LoVo (cell line): ENCODE results near the gene TMEM186.
"Not testable (repeated sequence)": the region's sequence is repeated elsewhere in the genome, so short reads cannot be mapped to it uniquely, and the experiment has no call there.

Source experiments
- DNase-seq: peaks from one replicate; pipeline ENCODE4 v3.0.0-alpha.2; 2016; ENCODE audit warnings: low spot score

TMEM186 gene, protein sequence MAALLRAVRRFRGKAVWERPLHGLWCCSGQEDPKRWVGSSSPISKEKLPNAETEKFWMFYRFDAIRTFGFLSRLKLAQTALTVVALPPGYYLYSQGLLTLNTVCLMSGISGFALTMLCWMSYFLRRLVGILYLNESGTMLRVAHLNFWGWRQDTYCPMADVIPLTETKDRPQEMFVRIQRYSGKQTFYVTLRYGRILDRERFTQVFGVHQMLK

DNA sequence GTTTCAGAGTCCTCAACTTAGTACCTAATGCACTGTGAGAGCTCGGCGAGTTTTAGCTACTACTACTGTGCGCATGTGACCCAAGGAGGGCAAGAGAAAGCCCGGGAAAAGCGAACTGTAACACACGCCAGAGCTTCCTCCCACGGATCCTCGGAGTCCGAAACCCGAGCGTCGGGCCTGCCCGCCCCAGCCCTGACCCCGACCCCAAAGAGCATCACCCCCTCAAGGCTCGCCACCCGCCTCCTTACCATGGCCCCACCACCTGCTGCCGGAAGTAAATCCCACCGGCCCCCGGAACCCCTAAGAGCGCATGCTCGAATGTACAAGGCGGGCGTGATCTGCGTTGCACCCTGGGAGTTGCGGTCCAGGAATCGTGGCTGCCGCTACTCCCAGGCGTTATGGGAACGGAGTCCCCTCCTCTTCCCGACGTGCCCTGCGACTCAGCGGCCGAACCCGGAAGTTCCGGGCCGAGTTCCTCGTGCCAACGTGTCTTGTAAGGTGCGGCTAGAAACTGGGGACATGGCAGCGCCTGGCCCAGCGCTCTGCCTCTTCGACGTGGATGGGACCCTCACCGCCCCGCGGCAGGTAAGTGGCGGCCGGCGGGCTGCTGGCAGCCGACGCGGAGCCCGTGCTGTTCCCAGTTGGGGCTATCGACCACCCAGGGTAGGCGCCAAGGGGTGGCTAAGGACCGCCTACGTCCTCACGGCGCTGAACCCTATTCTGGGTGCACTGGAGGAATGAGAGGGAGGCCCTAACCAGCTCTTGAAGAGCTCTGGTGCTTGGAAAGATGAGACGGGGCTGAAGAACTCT lies at the start of gene TMEM186, which contains the start of gene PMM2:
Gene TMEM186 (minus strand): TSS at position 276 of the 810 bp plus-strand sequence. CDS start 25 bp downstream, at position 251.
Gene PMM2 (plus strand): TSS at position 476 of the 810 bp plus-strand sequence. CDS start 44 bp downstream, at position 520.
- DNase-seq: peak; percentile 96

DNA sequence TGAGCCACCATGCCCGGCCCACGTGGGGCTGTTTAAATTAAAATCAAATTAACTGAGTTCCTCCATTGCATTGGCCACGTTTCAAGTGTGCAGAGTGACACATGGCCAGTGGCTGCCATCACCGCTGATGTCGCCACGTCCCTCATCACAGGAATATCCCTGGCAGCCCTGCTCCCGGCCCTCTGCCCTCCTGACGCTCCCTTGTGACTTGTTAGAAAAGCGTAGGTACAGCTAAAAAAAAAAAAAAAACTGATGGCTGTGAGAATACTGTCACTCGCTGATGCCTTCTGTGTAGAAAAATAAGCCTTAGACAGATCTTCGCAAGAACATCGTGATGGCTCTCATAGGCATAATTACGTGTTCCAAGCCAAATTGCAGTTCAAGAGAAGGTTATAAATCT lies 49.7 kb upstream of the TMEM186 start:
- DNase-seq: no peak

DNA sequence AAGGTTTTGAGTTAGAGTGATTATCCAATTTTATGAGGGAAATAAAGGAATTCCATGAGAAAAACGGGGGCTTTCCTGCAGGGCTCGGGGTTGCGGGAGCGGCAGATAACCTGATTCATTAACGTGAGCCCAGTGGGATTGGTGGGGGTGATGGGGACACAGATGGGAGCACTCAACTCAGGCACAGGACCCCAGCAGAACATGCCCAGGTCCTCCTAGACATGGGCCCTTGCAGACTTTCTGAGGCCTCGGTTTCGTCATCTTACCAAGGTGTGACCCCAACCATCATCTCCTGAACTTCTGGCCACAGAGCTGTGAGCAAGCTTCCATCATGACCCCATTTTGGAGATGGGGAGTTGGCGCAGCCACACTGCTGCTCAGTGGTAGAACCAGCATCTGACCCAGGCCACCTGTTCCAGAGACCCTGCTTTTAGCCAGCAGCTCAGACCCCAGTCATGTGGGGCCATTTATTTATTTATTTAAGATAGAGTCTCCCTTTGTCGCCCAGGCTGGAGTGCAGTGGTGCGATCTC lies 49.0 kb upstream of the TMEM186 start:
- no peak for DNase-seq

DNA sequence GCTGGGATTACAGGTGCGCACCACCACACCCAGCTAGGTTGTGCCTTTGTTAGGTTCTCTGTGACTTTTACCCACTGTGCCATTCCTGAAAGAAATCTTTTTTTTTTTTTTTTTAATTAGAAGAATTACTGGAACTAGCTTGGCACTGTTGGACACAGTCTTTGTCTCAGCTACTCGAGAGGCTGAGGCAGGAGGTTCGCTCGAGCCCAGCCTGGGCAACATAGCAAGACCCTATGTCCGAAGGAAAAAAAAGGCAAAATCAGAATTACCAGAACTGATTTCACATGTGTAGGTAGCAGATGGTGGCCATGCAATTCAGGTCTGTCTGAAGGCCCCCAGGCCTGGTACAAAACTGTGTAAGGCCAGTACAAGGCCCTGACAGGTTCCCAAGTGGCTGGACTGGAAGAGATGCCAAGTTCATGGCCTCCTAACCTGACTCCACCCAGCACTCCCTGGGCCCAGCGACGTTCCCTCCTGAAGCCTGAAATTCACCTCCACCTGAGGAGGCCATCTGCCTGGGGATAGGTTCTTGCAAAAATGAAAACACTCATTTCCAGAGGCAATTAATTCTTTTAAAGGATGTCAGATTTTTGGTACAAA lies 48.4 kb upstream of the TMEM186 start:
- DNase-seq: no peak

- not testable (repeated sequence) for DNase-seq
Measured at GRCh38 chr16:8843296-8843695, 45.9 kb upstream of the TMEM186 start.

GRCh38 chr16:8842016-8842415 lies 44.6 kb upstream of the TMEM186 start:
- DNase-seq: not testable (repeated sequence)

- not testable (repeated sequence) for DNase-seq
Measured at GRCh38 chr16:8837594-8837993, 40.2 kb upstream of the TMEM186 start.

- not testable (repeated sequence) for DNase-seq
Measured at GRCh38 chr16:8836797-8837196, 39.4 kb upstream of the TMEM186 start.

DNA sequence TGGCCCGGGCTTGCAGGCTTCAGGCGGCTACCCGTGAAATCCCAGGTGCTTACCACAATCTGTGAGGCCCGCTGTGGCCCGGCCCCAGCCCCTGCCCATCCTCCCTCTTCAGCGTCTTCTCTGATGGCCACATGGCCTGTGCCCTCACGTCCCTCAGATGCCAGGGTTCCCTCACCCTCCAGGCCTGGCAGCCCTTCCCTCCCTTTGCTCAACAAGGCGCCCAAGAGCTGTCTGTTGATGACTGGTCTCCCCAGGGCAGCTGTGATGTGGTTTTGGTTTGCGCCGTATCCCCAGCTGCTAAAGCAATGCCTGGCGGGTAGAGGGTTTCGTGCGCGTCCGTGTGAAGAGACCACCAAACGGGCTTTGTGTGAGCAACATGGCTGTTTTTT lies 35.3 kb upstream of the TMEM186 start:
- DNase-seq: no peak

DNA sequence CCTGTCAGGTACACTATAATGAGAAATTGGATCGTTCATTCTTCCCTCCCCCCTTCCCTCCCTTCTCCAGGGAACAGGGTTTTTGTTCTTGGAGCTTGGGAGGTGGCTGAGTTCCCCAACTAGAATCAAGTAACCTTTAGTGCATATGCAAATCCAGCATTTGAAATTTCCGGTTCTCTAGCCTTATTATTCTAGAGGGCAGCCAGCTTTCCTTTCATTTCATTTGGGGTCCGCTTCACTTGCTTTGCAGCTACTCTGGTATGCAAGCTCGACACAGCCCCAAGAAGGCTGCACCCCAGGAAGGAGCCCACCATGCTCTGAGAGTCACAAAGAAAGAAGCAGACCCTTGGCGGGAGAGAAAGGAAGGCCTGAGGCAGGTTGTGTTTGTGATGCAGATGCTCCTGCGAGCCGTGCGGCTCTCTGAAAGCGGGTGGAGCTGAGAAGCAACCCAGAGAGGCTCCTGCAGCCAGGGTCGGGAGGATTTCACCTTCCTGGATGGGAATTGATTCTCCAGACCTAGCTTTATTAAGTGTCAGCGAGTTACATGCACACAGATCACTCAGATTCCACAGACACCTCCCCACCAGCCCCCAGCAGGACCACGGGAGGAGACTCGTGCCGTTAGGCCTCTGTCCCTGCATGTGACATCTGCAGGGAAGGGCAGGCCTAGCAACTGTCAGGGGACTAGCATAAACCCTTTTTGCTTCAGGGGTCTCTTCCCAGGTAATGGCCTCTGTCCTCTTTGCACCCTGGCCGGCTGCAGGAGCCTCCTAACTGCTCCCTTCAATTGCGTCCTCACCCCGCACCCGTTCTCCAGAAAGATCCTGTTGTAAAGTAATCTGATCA lies 34.7 kb upstream of the TMEM186 start:
- DNase-seq: no peak

DNA sequence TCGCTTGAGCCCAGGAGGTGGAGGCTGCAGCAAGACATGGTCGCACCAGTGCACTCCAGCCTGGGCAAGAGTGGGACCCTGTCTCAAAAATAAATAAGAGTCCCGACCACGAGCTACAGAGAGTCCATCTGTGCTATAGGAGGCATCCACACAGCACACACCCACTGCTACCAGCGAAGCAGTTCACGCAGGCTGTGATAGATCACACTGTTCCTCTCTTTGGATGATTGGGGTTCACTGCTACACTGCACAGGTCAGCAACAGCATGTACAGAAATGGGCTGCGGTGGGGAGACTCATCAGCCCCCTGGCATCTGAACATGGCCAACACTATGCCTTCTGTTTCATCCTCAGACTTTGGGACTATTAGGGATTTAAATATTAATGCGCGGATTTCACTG lies 34.0 kb upstream of the TMEM186 start:
- DNase-seq: no peak

DNA sequence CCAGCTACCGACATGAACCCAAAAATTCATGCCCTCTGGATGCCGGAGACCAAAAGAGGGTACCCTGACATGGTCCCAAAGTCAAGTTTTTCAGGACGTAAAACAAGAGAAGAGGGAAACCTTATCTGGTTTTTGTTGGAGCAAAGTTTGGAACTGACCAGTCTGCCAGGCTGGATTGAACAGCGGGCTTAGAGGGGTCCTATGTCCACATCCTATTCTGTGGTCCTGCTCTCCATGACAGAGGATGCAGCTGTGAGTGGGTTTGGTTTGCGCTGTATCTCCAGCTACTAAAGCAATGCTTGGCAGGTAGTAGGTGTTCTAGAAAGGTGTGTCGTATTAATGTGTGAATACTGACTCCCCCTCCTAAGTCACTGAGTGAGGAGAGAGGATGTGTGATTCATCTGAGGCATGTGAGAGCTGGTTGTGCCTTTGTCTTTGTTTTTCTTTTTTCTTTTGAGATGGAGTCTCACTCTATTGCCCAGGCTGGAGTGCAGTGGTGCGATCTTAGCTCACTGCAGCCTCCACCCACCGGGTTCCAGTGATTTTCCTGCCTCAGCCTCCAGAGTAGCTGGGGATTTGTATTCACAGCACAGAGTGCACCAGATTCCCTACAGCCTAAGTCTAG lies 31.2 kb upstream of the TMEM186 start:
- no peak for DNase-seq

DNA sequence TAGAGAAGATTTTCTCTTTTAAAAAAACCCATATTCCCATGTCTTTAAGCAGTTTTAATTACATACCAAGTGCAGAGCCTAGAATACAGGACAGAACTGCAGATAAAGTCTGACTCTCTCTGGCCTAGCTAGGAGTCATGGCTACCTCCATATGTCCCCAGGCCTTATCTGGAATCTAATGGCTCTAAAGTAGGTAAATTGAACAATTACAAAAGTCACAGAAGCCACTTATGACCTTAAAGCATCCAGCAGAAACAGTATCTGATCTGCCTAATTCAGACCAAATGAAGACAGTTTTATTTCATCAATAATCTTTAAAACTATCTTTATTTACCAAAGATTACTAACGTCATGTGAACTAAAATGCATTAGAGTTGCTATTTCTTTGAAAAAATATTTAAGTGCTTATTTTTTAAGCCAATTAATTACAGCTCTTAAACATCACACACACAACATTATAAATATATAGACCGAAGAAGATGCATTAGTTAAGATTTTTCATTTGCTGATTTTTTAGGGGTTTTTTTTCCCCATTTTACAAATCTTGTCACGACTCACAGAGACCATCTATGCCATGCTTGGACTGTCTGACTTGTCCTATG lies 28.9 kb upstream of the TMEM186 start:
- DNase-seq: no peak

GRCh38 chr16:8822403-8822802 lies 25.0 kb upstream of the TMEM186 start:
- DNase-seq: no peak

DNA sequence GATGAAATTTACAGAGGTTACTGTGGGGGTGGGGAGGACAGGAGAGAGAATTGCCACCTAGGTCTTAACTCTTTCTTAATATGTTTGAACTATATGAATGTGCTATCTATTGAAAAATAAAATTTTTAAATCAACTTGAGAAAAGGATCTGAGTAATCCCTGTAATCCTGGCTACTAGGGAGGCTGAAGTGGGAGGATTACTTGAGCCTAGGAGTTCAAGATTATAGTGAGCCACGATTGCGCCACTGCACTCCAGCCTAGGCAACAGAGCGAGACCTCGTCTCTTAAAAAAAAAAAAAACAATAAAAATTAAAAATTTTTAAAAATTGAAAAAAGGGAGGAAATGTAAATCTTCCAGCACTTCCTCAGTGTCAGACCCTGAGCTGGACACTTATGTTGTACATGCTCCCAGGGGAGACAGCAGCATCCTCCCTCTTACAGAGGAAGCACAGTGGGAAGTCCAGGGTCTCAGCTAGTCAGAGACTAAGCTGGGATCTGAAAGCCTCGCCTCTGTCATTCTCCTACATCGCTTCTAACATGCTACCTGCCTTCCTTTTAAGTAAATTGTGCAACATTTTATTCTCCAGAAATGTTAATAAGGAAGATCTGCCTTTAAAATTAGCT lies 22.1 kb upstream of the TMEM186 start:
- no peak for DNase-seq

DNA sequence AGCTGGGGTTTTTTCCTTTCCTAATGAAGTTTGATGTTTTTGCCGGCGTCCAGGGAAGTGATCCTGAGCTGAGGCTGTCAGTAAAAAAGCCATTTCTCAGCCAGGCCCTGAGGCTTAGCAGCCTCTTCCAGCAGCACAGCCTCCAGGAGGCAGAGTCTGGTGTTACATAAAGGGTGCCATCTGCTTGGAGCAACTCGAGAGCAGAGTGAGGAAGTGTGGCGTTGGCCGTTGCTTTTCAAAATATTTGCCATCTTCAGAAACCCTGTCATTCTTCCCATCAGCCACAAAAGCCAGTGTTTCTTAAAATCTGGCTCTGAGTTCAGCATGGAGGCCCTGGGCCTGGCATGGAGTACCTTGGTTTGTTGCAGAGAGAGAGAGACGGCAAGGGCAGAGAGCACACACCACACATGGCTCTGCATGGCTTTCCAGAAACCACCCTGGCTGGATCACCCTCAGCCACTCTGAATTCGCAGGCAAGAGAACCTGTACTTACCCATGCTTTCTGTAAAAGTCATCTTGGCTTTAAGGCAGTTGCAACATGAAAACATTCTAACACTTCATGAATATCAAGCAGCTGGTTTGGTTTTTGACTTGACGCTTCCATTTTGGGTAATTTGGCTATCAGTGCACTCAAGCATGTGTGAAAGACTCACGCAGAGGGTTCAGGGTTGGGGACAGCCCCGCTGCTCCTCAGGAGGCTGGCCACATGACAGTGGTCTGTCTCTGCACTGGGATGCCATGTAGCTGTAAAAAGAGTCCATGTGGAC lies 21.2 kb upstream of the TMEM186 start:
- no peak for DNase-seq

DNA sequence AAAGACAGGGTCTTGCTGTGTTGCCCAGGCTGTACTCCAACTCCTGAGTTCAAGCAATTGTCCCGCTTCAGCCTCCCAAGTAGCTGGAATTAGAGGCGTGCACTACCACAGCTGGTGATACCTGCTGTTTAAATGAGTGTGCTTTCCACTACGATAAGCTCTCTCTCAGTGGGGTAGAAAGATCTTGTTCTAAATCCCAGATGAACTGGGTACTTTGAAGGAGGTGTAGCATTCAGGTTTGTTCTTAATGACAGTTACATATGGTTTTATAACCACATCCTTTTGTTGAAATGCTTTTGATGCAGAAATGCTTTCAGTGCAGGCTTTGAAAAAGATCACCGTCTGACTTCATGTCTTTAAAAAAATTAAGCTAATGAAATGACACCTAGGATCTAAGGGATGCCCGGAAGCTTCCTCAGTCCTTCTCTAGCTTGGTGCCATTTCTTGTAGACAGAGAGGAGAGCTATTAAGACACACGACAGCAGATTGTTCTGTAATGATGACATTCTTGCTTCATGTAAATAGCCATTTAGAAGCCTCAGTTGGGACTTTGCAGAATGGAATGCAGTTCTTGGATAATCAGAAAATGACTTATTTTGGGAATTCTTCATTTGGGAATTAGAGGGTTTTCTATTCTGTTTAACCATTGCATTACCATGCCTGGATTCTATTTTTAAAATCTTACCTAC lies 19.7 kb upstream of the TMEM186 start:
- DNase-seq: no peak

GRCh38 chr16:8814095-8814806 lies 16.8 kb upstream of the TMEM186 start:
- DNase-seq: no peak
